ENCODE measurements around the gene ABHD8. TPM values are rescaled to one million over a fixed set of nuclear protein-coding genes. Genes with fewer than 3 reads are reported as not detected.

ABHD8 gene
- total RNA-seq, 1 experiment from 2014 or later, result 13.2 TPM

DNA sequence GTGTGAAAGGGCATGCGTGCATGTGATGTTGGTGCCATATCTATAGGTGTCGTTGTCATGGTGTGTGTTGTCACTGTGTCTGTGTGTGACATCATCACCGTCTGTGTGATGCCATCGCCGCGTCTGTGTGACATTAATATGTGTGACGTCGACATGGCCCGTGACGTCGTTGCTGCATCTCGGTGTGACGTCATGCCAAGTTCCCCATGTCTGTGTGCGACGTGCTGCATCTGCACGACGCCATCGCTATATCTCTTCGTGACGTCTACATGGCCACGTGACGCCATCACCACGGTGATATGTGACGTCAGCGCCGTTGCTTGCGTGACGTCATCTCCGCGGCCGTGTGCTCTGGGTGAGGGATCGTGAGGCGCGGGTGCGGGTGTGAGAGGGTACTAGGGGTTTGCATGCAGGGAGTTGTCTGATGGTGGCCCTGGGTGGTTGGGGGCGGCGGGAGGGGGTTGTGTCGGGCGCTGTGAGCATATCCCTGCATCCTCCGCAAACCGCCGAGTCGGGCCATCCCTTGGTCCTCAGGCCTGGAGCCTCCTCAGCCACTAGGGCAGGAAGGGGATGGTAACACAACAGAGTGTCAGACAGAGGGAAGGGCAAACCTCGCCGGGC lies 48.7 kb upstream of the ABHD8 start:
- H3K36me3 Mint-ChIP-seq, result no peaks in the 10 kb centered on the region

DNA sequence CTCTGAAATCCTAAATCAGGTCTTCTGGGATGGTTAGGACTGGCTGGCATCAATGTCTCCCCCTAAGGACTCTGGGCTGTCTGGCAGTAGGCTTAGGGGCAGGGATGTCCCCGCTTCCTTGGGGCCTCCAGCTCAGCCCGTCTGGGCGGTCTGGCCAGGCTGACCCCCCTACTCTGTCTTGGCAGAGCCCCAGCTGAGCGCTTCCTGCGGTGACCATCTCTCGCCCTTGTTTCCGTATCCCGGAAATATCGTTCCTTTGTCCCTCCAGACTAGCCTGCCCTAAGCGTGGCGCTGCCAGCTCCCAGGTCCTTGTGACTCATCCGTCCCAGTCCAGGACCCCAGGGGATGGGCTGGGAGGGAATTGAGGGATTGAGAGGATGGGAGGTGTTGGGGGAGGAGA lies 45.5 kb upstream of the ABHD8 start:
- ATAC-seq, result peak; percentile 74
- no peak overlapping the region for H3K27ac Mint-ChIP-seq
- H3K27me3 Mint-ChIP-seq (ENCODE audit: low read depth), result peaks cover 3% of the 10 kb centered on the region; the same call in 1 of the 2 replicates
- H3K9me3 Mint-ChIP-seq, result no peaks in the 10 kb centered on the region
- ChIA-PET CTCF (interaction anchor here (0.9 to 3.0 kb wide), 6 partner anchors 9 to 55 kb away, joined by 3 to 21 read pairs (median 7); partner anchors contain the start of gene ANO8), POLR2A (interaction anchor here (0.6 to 0.9 kb wide), 3 partner anchors 9 to 87 kb away, joined by 3 read pairs; no protein-coding TSS in a partner anchor)
- H3K4me1 Mint-ChIP-seq, result peaks cover 23% of the 10 kb centered on the region
- DNase-seq (ENCODE audit: low spot score), result peak; percentile 54
- TF ChIP-seq IRF1 (CRISPR knock-in tag; IDR thresholded peaks at IDR 0.05), result no peak
- TF ChIP-seq TCF7 (CRISPR knock-in tag; IDR thresholded peaks at IDR 0.05; ENCODE audit: low read depth), result no peak
- no peak for TF ChIP-seq ZNF232 (CRISPR knock-in tag; IDR thresholded peaks at IDR 0.05)
- no peak for TF ChIP-seq ZNF396 (CRISPR knock-in tag; IDR thresholded peaks at IDR 0.05; ENCODE audit: borderline replicate concordance)
- peak; percentile 75; the same call in 1 of the 2 replicates for TF ChIP-seq ETV6 (CRISPR knock-in tag; IDR thresholded peaks at IDR 0.05)
- peak; percentile 61 for TF ChIP-seq ZNF423 (CRISPR knock-in tag; IDR thresholded peaks at IDR 0.05)
- peaks cover 4% of the 10 kb centered on the region; the same call in 1 of the 2 replicates for H3K36me3 Mint-ChIP-seq
- H3K4me3 Mint-ChIP-seq, result peak overlapping the region; percentile 45

More for the DNA sequence above, 48.7 kb upstream of the ABHD8 start:
- DNase-seq (ENCODE audit: low spot score) (no peak), ATAC-seq (no peak)
- Mint-ChIP-seq H3K27me3 (ENCODE audit: low read depth) (peaks cover 3% of the 10 kb centered on the region; the same call in 1 of the 2 replicates), H3K9me3 (no peaks in the 10 kb centered on the region), H3K4me1 (peaks cover 20% of the 10 kb centered on the region), H3K27ac (peak overlapping the region; percentile 51), H3K4me3 (no peak overlapping the region)
- ChIA-PET POLR2A (interaction anchor here (1.0 kb wide), 1 partner anchor 18 kb away, joined by 3 read pairs; no protein-coding TSS in a partner anchor), CTCF (no interaction called here)
- TF ChIP-seq, protein P1, sequence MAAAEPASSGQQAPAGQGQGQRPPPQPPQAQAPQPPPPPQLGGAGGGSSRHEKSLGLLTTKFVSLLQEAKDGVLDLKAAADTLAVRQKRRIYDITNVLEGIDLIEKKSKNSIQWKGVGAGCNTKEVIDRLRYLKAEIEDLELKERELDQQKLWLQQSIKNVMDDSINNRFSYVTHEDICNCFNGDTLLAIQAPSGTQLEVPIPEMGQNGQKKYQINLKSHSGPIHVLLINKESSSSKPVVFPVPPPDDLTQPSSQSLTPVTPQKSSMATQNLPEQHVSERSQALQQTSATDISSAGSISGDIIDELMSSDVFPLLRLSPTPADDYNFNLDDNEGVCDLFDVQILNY (CRISPR knock-in tag; IDR thresholded peaks at IDR 0.05), result no peak
- TF ChIP-seq SP1 (CRISPR knock-in tag; conservative IDR thresholded peaks at IDR 0.05), result no peak
- TF ChIP-seq ESRRA (CRISPR knock-in tag; IDR thresholded peaks at IDR 0.05; ENCODE audit: borderline replicate concordance), result no peak
- TF ChIP-seq ZNF281 (CRISPR knock-in tag; IDR thresholded peaks at IDR 0.05), result no peak
- no peak for TF ChIP-seq ATF1 (CRISPR knock-in tag; IDR thresholded peaks at IDR 0.05)
- no peak for TF ChIP-seq CBFB (CRISPR knock-in tag; IDR thresholded peaks at IDR 0.05; ENCODE audit: low read depth)
- no peak for TF ChIP-seq ZNF121 (CRISPR knock-in tag; IDR thresholded peaks at IDR 0.05)
- no peak for TF ChIP-seq TCF7 (CRISPR knock-in tag; IDR thresholded peaks at IDR 0.05; ENCODE audit: low read depth)
- no peak for TF ChIP-seq NFYB (CRISPR knock-in tag; conservative IDR thresholded peaks at IDR 0.05; ENCODE audit: low read depth)
- no peak for TF ChIP-seq MYBL2 (CRISPR knock-in tag; IDR thresholded peaks at IDR 0.05)
- no peak for TF ChIP-seq E2F1 (CRISPR knock-in tag; IDR thresholded peaks at IDR 0.05)
- no peak for TF ChIP-seq SMAD3 (CRISPR knock-in tag; IDR thresholded peaks at IDR 0.05; ENCODE audit: borderline replicate concordance)
- no peak for TF ChIP-seq MXD4 (CRISPR knock-in tag; IDR thresholded peaks at IDR 0.05; ENCODE audit: borderline replicate concordance)
- TF ChIP-seq FOXK1 (CRISPR knock-in tag; IDR thresholded peaks at IDR 0.05), result no peak
- no peak for TF ChIP-seq IRF2 (CRISPR knock-in tag; IDR thresholded peaks at IDR 0.05; ENCODE audit: borderline replicate concordance, low read depth)
- no peak for TF ChIP-seq CREM (CRISPR knock-in tag; IDR thresholded peaks at IDR 0.05)
- TF ChIP-seq CTCF (IDR thresholded peaks at IDR 0.05), result no peak

Measured in WTC11 (cell line).